GM18526 (cell line): ENCODE data around the gene CNTNAP2.

Source experiments
- POLR2A ChIP-seq: IDR thresholded peaks from 3 replicates; pipeline ENCODE4 v1.6.1; 2011; ENCODE audit not compliant: insufficient read length; ENCODE audit errors: extremely low read depth

The CNTNAP2 gene

GRCh38 chr7:147308539-147308938, 1191.9 kb downstream of the CNTNAP2 start:
- no peak for TF ChIP-seq POLR2A

GRCh38 chr7:147311336-147311735, 1194.7 kb downstream of the CNTNAP2 start:
- TF ChIP-seq POLR2A, result no peak

GRCh38 chr7:147321504-147321903, 1204.9 kb downstream of the CNTNAP2 start:
- no peak for TF ChIP-seq POLR2A

- no peak for TF ChIP-seq POLR2A
Measured at GRCh38 chr7:147332988-147333387, 1216.4 kb downstream of the CNTNAP2 start.

- no peak for TF ChIP-seq POLR2A
Measured at GRCh38 chr7:147363101-147363500, 1246.5 kb downstream of the CNTNAP2 start.

- TF ChIP-seq POLR2A, result no peak
Measured at GRCh38 chr7:147376192-147376591, 1259.6 kb downstream of the CNTNAP2 start.

- no peak for TF ChIP-seq POLR2A
Measured at GRCh38 chr7:147380926-147381325, 1264.3 kb downstream of the CNTNAP2 start.

GRCh38 chr7:147394329-147394728, 1277.7 kb downstream of the CNTNAP2 start:
- no peak for TF ChIP-seq POLR2A

- TF ChIP-seq POLR2A, result no peak
Measured at GRCh38 chr7:147400221-147400689, 1283.7 kb downstream of the CNTNAP2 start.

- no peak for TF ChIP-seq POLR2A
Measured at GRCh38 chr7:147400925-147401324, 1284.3 kb downstream of the CNTNAP2 start.

GRCh38 chr7:147405621-147406020, 1289.0 kb downstream of the CNTNAP2 start:
- no peak for TF ChIP-seq POLR2A

- no peak for TF ChIP-seq POLR2A
Measured at GRCh38 chr7:147406521-147407135, 1290.0 kb downstream of the CNTNAP2 start.

- no peak for TF ChIP-seq POLR2A
Measured at GRCh38 chr7:147411096-147411495, 1294.5 kb downstream of the CNTNAP2 start.

GRCh38 chr7:147412109-147412508, 1295.5 kb downstream of the CNTNAP2 start:
- TF ChIP-seq POLR2A, result no peak

GRCh38 chr7:147412782-147413556, 1296.4 kb downstream of the CNTNAP2 start:
- TF ChIP-seq POLR2A, result no peak

GRCh38 chr7:147413557-147413870, 1296.9 kb downstream of the CNTNAP2 start:
- no peak for TF ChIP-seq POLR2A

- no peak for TF ChIP-seq POLR2A
Measured at GRCh38 chr7:147415991-147416390, 1299.4 kb downstream of the CNTNAP2 start.
